GM12874 (cell line): ENCODE results near the gene EFCAB13.
A peak's percentile ranks its signal among the peaks of the same experiment; 100 is the strongest.

Source experiments
- TF ChIP-seq, protein P1 (sequence below): IDR thresholded peaks from 2 replicates; pipeline ENCODE4 v1.5.1; 2011; ENCODE audit warnings: low read depth, mild to moderate bottlenecking, control low read depth, low read length, moderate library complexity; ENCODE audit not compliant: insufficient read depth

EFCAB13 gene

GRCh38 chr17:47323382-47324223, at the start of gene EFCAB13:
TSS of gene EFCAB13 (plus strand) at chr17:47323955. CDS start at chr17:47328354, 4,399 bp downstream.
- TF ChIP-seq, protein P1, sequence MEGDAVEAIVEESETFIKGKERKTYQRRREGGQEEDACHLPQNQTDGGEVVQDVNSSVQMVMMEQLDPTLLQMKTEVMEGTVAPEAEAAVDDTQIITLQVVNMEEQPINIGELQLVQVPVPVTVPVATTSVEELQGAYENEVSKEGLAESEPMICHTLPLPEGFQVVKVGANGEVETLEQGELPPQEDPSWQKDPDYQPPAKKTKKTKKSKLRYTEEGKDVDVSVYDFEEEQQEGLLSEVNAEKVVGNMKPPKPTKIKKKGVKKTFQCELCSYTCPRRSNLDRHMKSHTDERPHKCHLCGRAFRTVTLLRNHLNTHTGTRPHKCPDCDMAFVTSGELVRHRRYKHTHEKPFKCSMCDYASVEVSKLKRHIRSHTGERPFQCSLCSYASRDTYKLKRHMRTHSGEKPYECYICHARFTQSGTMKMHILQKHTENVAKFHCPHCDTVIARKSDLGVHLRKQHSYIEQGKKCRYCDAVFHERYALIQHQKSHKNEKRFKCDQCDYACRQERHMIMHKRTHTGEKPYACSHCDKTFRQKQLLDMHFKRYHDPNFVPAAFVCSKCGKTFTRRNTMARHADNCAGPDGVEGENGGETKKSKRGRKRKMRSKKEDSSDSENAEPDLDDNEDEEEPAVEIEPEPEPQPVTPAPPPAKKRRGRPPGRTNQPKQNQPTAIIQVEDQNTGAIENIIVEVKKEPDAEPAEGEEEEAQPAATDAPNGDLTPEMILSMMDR, result peak; percentile 31

GRCh38 chr17:47274319-47275069, 49.3 kb upstream of the EFCAB13 start:
- TF ChIP-seq, protein P1, result no peak

DNA sequence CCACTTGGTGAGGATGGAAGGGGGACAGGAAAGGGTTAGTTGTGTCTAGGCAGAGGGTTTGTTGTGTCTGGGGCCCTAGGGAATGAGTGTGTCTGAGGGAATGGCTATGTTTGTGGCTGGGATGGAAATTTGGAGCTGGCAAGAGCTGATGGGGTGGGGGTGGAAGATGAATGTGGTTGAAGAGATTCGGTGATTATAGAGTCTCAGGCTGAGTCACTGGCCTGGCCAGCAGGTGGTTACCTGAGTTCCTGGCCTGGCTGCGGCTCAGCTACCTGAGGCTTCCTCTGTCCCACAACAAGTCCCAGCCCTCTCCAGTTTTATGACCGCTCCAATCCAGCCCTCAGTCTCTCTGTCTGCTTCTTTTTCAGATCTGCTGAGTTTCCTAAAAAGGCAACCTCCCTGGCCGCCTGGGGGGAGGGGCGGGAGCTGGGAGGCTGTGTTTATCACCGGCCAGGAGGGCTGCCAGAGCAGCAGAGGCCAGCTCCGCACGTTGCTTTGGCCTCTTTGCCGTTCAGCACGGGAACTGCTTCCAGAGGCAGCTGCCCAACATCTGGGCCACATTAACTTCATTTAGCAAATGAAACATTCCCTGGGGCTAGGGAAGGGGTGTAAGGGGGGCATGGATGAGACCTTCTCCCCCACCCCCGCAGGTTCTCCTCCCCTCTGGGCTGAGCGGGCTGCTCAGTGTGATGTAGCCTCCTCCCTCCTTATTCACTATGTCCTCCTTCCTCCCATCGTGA, 48.3 kb upstream of the EFCAB13 start:
- TF ChIP-seq, protein P1, result 0 out of 2 replicates have a peak, but pooled peaks have one; percentile 10

- TF ChIP-seq, protein P1, result no peak
Observed at GRCh38 chr17:47276444-47276843, 47.3 kb upstream of the EFCAB13 start.

DNA sequence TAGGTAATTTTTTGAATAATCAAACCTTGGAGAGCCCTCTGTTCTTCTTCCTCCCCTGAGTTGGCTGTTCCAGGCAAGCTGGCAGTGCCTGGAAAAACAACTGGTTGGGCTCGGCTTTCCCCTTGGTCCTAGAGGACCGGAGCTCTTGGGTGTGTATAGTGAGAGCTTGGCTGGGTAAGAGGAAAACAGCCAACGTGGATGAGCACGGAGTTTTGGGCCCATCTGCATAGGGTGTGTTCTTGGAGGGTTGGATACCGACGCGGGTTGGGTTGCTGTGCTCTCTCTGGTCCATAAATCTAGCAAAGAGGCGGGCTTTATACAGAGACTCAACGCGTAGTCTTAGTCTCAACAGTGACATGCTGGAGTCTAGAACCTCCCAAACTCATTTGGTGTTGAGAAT, 46.9 kb upstream of the EFCAB13 start:
- TF ChIP-seq, protein P1, result no peak

GRCh38 chr17:47277921-47278320, 45.8 kb upstream of the EFCAB13 start:
- TF ChIP-seq, protein P1, result no peak

DNA sequence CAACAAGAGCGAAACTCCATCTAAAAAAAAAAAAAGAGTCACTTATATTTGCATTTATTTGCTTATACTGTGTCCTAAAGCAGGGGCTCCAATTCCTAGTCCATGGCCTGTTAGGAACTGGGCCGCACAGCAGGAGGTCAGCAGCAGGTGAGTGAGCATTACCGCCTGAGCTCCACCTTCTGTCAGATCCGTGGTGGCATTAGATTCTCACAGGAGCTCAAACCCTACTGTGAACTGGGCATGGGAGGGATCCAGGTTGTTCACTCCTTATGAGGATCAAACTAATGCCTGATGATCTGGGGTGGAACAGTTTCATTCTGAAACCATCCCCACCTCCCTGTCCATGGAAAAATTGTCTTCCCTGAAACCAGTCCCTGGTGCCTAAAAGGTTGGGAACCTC, 45.2 kb upstream of the EFCAB13 start:
- TF ChIP-seq, protein P1, result no peak
